Neuronal stem cell (in vitro differentiated cells): ENCODE data around the gene ASB2.

ENCODE experiments used
- DNase-seq: peaks from one replicate; pipeline ENCODE4 v3.0.0-alpha.2; 2013; ENCODE audit warnings: low spot score
- H2AFZ ChIP-seq: one replicate; pipeline ENCODE4 v1.6.1; 2013; ENCODE audit warnings: mild to moderate bottlenecking, low read length, inconsistent platforms
- H2AK5ac ChIP-seq: 2 replicates; pipeline ENCODE4 v1.6.1; 2013; ENCODE audit warnings: low read depth, mild to moderate bottlenecking, inconsistent platforms, low read length, moderate library complexity, mixed read lengths
- H2BK120ac ChIP-seq: 2 replicates; pipeline ENCODE4 v1.6.1; 2013; ENCODE audit warnings: low read depth, mild to moderate bottlenecking, inconsistent platforms, low read length, moderate library complexity, mixed read lengths
- H2BK12ac ChIP-seq: one replicate; pipeline ENCODE4 v1.6.1; 2013; ENCODE audit warnings: low read length, inconsistent platforms
- H2BK15ac ChIP-seq: 2 replicates; pipeline ENCODE4 v1.6.1; 2013; ENCODE audit warnings: mild to moderate bottlenecking, low read length, inconsistent platforms, mixed read lengths
- H2BK5ac ChIP-seq: one replicate; pipeline ENCODE4 v1.6.1; 2013; ENCODE audit warnings: inconsistent platforms, mild to moderate bottlenecking, low read length, moderate library complexity
- H3K14ac ChIP-seq: one replicate; pipeline ENCODE4 v1.6.1; 2013; ENCODE audit warnings: low read length, inconsistent platforms
- H3K18ac ChIP-seq: 2 replicates; pipeline ENCODE4 v1.6.1; 2013; ENCODE audit warnings: low read length, inconsistent platforms
- H3K23ac ChIP-seq: 2 replicates; pipeline ENCODE4 v1.6.1; 2013; ENCODE audit warnings: low read depth, mild to moderate bottlenecking, mixed read lengths, low read length, inconsistent platforms; ENCODE audit not compliant: poor library complexity
- H3K27ac ChIP-seq: replicated peaks from 3 replicates; pipeline ENCODE4 v1.5.1; 2013; ENCODE audit warnings: low read length, inconsistent platforms
- H3K27me3 ChIP-seq, 3 experiments: 2 replicates each; pipeline ENCODE4 v1.6.1; 2013; ENCODE audit warnings: low read length in 3 of 3, mild to moderate bottlenecking in 2 of 3, inconsistent platforms in 1 of 3, low read depth in 1 of 3, mixed read lengths in 1 of 3, moderate library complexity in 1 of 3; ENCODE audit not compliant: control insufficient read depth in 3 of 3, insufficient read depth in 3 of 3
- H3K36me3 ChIP-seq, 2 donors: replicated peaks in 1 of 2; 2 replicates each; pipeline ENCODE4 v1.6.1; 2013; ENCODE audit warnings: low read length in 2 of 2; ENCODE audit not compliant: control insufficient read depth in 2 of 2, insufficient read depth in 2 of 2
- H3K4ac ChIP-seq: 2 replicates; pipeline ENCODE4 v1.6.1; 2013; ENCODE audit warnings: inconsistent platforms, mild to moderate bottlenecking, low read length, moderate library complexity
- H3K4me1 ChIP-seq, 2 donors: 1 replicate in 1 of 2; 2 replicates in 1 of 2; pipeline ENCODE4 v1.6.1; 2013; ENCODE audit warnings: low read length in 2 of 2, low read depth in 1 of 2; ENCODE audit not compliant: control insufficient read depth in 2 of 2, insufficient read depth in 1 of 2
- H3K4me2 ChIP-seq: one replicate; pipeline ENCODE4 v1.6.1; 2013; ENCODE audit warnings: mild to moderate bottlenecking, low read length, inconsistent platforms; ENCODE audit not compliant: insufficient read depth, poor library complexity, severe bottlenecking
- H3K4me3 ChIP-seq, 2 donors: 2 replicates each; pipeline ENCODE4 v1.5.1; 2013; ENCODE audit warnings: low read length in 2 of 2, mild to moderate bottlenecking in 2 of 2, inconsistent platforms in 1 of 2, moderate library complexity in 1 of 2
- H3K79me1 ChIP-seq: one replicate; pipeline ENCODE4 v1.6.1; 2013; ENCODE audit warnings: low read depth, mild to moderate bottlenecking, inconsistent platforms, low read length, moderate library complexity
- H3K9ac ChIP-seq: one replicate; pipeline ENCODE4 v1.6.1; 2013; ENCODE audit warnings: mild to moderate bottlenecking, low read depth, low read length, inconsistent platforms; ENCODE audit not compliant: poor library complexity
- H3K9me3 ChIP-seq, 2 donors: replicated peaks in 1 of 2; 2 replicates each; pipeline versions ENCODE3 to v1.6.1; 2013; ENCODE audit warnings: low read length in 2 of 2, mild to moderate bottlenecking in 2 of 2, inconsistent platforms in 1 of 2, low read depth in 1 of 2, mixed read lengths in 1 of 2, moderate library complexity in 1 of 2; ENCODE audit not compliant: control insufficient read depth in 2 of 2, insufficient read depth in 1 of 2
- H4K8ac ChIP-seq: one replicate; pipeline ENCODE4 v1.6.1; 2013; ENCODE audit warnings: low read depth, mild to moderate bottlenecking, inconsistent platforms, low read length, moderate library complexity
- H4K91ac ChIP-seq: one replicate; pipeline ENCODE4 v1.6.1; 2013; ENCODE audit warnings: low read length, low read depth, mild to moderate bottlenecking, inconsistent platforms; ENCODE audit not compliant: poor library complexity
- WGBS, 2 donors: extraction: QIAGEN DNeasy Blood & Tissue Kit; methylation state at CpG; one replicate each; pipeline ENCODE4 v1.1.7; 2013; ENCODE audit warnings: missing lambda C conversion rate in 2 of 2, mixed read lengths in 1 of 2; ENCODE audit not compliant: insufficient read length in 2 of 2, insufficient replicate concordance in 1 of 2; ENCODE audit errors: extremely low coverage in 2 of 2; 5-methylcytosine and 5-hydroxymethylcytosine counted together

The ASB2 gene

DNA sequence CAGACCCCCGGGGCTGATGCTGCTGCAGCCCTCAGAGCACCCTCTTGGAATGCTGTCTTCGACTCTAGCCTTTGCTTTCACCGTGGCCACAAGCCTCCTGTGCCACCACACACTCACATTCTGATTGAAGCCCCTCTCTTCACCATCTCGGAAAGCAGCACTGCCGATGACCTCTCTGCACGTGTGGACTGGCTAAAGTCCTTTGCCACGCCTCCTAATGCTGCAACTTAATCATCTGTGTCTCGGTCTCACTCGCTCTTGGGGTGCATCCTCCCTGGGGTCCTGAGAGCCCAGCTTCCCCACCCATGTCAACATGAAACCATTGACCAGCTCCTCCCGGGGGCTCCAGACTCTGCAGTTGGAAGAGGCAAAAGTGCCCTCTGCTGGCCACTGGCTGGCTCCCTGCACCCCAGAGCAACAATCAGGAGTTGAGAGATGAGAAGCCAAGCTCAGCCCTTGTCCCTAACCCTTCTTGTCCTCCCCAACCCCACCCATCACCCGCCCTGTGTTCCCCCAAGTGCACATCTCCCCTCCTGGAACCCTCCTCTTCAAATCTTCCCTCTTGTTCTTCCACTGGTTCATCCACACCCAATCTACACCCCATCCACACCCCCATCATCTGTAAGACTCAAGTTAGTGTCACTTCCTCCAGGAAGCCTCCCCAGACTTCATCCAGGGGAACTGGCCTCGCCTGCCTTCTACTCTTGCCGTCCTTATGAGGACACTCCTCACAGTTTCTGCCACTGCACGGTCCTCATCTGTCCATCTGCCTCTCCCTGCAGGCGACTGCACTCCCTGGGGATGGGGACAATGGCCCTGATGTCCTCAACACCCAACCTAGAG lies 72.8 kb downstream of the ASB2 start:
- no CpG with 5 or more reads among the region's 15 CpGs for WGBS, 2 donors
- no peak overlapping the region for H2BK120ac ChIP-seq
- H3K9ac ChIP-seq = no peak overlapping the region
- no peaks in the 10 kb centered on the region for H3K79me1 ChIP-seq
- H3K36me3 ChIP-seq = no peaks in the 10 kb centered on the region
- no peak for DNase-seq
- H3K18ac ChIP-seq = peak overlapping the region; percentile 53
- no peak overlapping the region for H3K27ac ChIP-seq
- no peak overlapping the region for H3K4me2 ChIP-seq
- H3K9me3 ChIP-seq = no peaks in the 10 kb centered on the region
- no peak overlapping the region for H3K4me3 ChIP-seq
- H3K27me3 ChIP-seq = peaks cover 0 to 15% (median 0%) of the 10 kb centered on the region in 3 experiments
- no peak overlapping the region for H3K23ac ChIP-seq
- peaks cover 0 to 3% of the 10 kb centered on the region in 2 donors for H3K4me1 ChIP-seq
- peak overlapping the region; percentile 63 for H2BK15ac ChIP-seq
- peak overlapping the region; percentile 33 for H2AK5ac ChIP-seq
- H3K14ac ChIP-seq = no peak overlapping the region
- H2BK5ac ChIP-seq = no peak overlapping the region
- H4K91ac ChIP-seq = no peak overlapping the region
- no peak overlapping the region for H2AFZ ChIP-seq
- H2BK12ac ChIP-seq = peak overlapping the region; percentile 78
- H3K4ac ChIP-seq = no peak overlapping the region
- no peak overlapping the region for H4K8ac ChIP-seq

DNA sequence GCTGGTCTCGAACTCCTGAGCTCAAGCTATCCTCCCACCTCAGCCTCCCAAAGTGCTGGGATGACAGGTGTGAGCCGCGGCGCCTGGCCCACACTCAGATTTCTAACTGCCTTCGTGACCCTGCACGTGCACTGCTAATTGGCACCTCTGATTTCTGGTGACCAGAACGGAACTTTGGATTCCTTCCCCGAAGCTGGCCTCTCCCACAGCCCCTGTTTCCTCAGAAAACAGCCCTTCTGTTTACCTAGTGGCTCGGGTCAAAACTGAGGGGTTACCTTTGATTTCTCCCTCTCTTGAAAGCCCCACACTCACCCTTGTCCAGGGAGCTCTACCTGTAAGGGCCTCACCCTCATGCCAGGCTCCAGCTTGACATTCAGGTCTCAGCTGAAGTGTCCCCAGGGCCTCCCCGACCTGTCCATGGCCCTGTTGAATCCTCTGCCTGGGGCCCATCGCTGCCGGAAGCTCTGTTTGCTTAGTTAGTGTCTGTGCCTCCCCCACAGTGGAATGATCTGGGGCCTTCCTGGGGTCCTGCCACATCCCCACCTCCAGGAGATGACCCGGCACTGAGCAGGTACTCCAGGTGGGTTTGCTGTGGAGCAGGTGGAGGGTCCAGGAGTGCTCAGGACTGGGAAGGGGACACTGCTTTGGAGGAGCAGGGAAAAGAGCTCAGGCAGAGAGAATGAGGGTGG lies 73.6 kb downstream of the ASB2 start:
- no peak overlapping the region for H2AFZ ChIP-seq
- H2BK12ac ChIP-seq = peak overlapping the region; percentile 78
- no peaks in the 10 kb centered on the region for H3K36me3 ChIP-seq
- no peak overlapping the region for H4K91ac ChIP-seq
- peak overlapping the region; percentile 23 for H3K18ac ChIP-seq
- peaks cover 0 to 15% (median 0%) of the 10 kb centered on the region in 3 experiments for H3K27me3 ChIP-seq
- WGBS, 2 donors = no CpG with 5 or more reads among the region's 13 CpGs
- no peak overlapping the region for H3K4me2 ChIP-seq
- no peak overlapping the region for H2BK5ac ChIP-seq
- DNase-seq = no peak
- H2BK120ac ChIP-seq = no peak overlapping the region
- no peak overlapping the region for H3K4ac ChIP-seq
- no peaks in the 10 kb centered on the region for H3K9me3 ChIP-seq
- H4K8ac ChIP-seq = no peak overlapping the region
- no peak overlapping the region for H3K27ac ChIP-seq
- H2BK15ac ChIP-seq = peak overlapping the region; percentile 63
- no peak overlapping the region for H3K9ac ChIP-seq
- H3K79me1 ChIP-seq = no peaks in the 10 kb centered on the region
- H3K14ac ChIP-seq = no peak overlapping the region
- peaks cover 3 to 4% of the 10 kb centered on the region in 2 donors for H3K4me1 ChIP-seq
- no peak overlapping the region for H3K23ac ChIP-seq
- H3K4me3 ChIP-seq = no peak overlapping the region
- H2AK5ac ChIP-seq = peak overlapping the region; percentile 33

DNA sequence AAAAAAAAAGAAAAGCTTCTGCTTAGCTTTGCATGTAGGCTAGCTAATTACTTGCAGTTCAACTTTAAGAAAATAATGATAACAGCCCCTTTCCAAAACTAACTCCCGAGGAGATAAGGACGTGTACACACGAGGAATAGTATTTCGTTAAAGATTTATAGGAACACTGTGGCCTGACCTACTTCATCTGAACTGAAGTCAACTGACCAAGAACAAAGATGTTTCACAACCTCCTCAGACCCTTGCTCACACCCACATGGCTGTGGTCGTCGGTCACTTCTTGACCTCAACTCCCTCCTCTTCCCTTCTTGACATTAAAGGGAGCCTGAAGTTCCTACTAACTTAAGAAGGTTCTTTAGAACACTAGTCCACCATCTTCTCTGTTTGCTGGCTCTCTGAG lies 74.6 kb downstream of the ASB2 start:
- Histone ChIP-seq H3K27me3 (peaks cover 0 to 15% (median 0%) of the 10 kb centered on the region in 3 experiments), H2AK5ac (no peak overlapping the region), H4K8ac (no peak overlapping the region), H3K18ac (no peak overlapping the region), H2BK15ac (no peak overlapping the region), H3K23ac (no peak overlapping the region), H3K79me1 (no peaks in the 10 kb centered on the region), H2BK120ac (no peak overlapping the region), H2AFZ (no peak overlapping the region), H2BK5ac (no peak overlapping the region), H2BK12ac (no peak overlapping the region), H3K4me3 (no peak overlapping the region), H3K9me3 (no peaks in the 10 kb centered on the region), H3K4me2 (no peak overlapping the region), H3K14ac (no peak overlapping the region), H3K9ac (no peak overlapping the region), H3K4ac (no peak overlapping the region), H3K36me3 (no peaks in the 10 kb centered on the region), H3K27ac (no peak overlapping the region), H4K91ac (no peak overlapping the region), H3K4me1 (peaks cover 3 to 4% of the 10 kb centered on the region in 2 donors)
- DNase-seq = no peak
- WGBS, 2 donors = no CpG with 5 or more reads among the region's 6 CpGs

DNA sequence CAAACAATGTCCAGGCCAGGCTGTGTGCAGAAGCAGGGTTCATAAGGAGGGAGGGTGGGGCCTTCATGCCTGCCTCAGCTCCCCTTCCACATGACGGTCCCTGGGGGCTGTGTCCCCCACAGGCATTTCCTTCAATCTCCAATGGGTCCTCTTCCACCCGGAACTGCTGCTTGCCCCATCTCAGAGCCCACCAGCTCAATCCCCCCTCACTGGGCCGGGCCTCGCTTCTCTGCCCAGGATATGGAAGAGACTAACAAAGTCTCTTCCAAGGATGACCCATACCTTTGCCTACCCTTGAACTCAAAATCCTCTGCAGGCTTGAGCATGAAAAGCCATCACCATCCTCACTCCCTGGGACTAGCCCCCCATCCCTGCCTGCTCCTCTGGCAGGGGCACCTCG lies 77.6 kb downstream of the ASB2 start:
- no peak overlapping the region for H2BK12ac ChIP-seq
- peak overlapping the region; percentile 52 for H3K18ac ChIP-seq
- no peak overlapping the region for H2AFZ ChIP-seq
- no peak overlapping the region for H3K4ac ChIP-seq
- no peak overlapping the region for H3K14ac ChIP-seq
- no peak overlapping the region for H4K8ac ChIP-seq
- no peak overlapping the region for H2BK120ac ChIP-seq
- H4K91ac ChIP-seq = no peak overlapping the region
- H3K9me3 ChIP-seq = no peaks in the 10 kb centered on the region
- H2BK5ac ChIP-seq = no peak overlapping the region
- WGBS, 2 donors = no CpG with 5 or more reads among the region's 5 CpGs
- no peaks in the 10 kb centered on the region for H3K36me3 ChIP-seq
- no peaks in the 10 kb centered on the region for H3K79me1 ChIP-seq
- peaks cover 8 to 13% of the 10 kb centered on the region in 2 donors for H3K4me1 ChIP-seq
- H3K27ac ChIP-seq = no peak overlapping the region
- H3K27me3 ChIP-seq = peaks cover 0 to 12% (median 0%) of the 10 kb centered on the region in 3 experiments
- H3K4me2 ChIP-seq = no peak overlapping the region
- H2BK15ac ChIP-seq = no peak overlapping the region
- H2AK5ac ChIP-seq = peak overlapping the region; percentile 58
- no peak for DNase-seq
- H3K9ac ChIP-seq = no peak overlapping the region
- H3K4me3 ChIP-seq = no peak overlapping the region
- H3K23ac ChIP-seq = no peak overlapping the region
